ENCODE measurements around the gene CLSTN1.

The CLSTN1 gene

DNA sequence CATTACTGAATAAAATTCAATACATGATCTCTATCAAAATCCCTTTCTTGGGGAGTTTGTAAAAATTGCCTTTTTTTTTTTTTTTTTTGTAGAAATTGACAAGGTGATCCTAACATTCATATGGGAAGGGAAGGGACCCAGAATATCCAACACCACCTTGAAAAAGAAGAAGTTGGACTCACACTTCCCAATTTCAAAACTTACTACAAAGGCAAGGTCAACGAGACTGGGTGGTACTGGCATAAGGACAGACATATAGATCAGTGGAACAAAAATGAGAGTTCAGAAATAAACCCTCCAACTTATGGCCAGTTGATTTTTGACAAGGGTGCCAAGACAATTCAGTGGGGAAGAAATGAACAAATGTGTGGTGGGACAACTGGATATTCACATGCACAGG is 31.4 kb upstream of the CLSTN1 start:
- peaks cover 3 to 8% of the 10 kb centered on the region in 2 experiments for H3K36me3 ChIP-seq (ENCODE audit: control insufficient read depth in 1 of 2, insufficient read depth in 2 of 2, low read length in 2 of 2)
- H3K79me1 ChIP-seq (ENCODE audit: low read length), result no peaks in the 10 kb centered on the region
- H2AK5ac ChIP-seq (ENCODE audit: low read length), result no peak overlapping the region
- no peak overlapping the region for H3K4me2 ChIP-seq (ENCODE audit: low read length)
- no peak overlapping the region for H2AFZ ChIP-seq (ENCODE audit: insufficient read depth, low read length, poor library complexity)
- no peak overlapping the region for H2BK120ac ChIP-seq (ENCODE audit: insufficient read depth, low read length, poor library complexity)
- no peak overlapping the region for H3K23ac ChIP-seq (ENCODE audit: low read length)
- H3K18ac ChIP-seq (ENCODE audit: low read length), result no peak overlapping the region
- H3K9me3 ChIP-seq (ENCODE audit: insufficient read depth, low read depth, low read length), result peaks cover 2% of the 10 kb centered on the region
- H3K14ac ChIP-seq (ENCODE audit: low read length), result no peak overlapping the region
- no peak overlapping the region for H4K8ac ChIP-seq (ENCODE audit: low read depth, low read length)
- peaks cover 9 to 10% of the 10 kb centered on the region in 2 experiments for H3K4me1 ChIP-seq (ENCODE audit: control insufficient read depth in 1 of 2, insufficient read depth in 2 of 2, low read length in 2 of 2)
- WGBS (ENCODE audit: extremely low coverage, insufficient coverage, insufficient read length), result no CpG with 5 or more reads among the region's 1 CpG
- H2BK12ac ChIP-seq (ENCODE audit: low read length), result no peak overlapping the region
- H3K4me3 ChIP-seq (ENCODE audit: low read depth, low read length), result no peak overlapping the region
- no peak overlapping the region for H4K12ac ChIP-seq (ENCODE audit: low read depth, low read length)
- no peak overlapping the region for H3K9ac ChIP-seq (ENCODE audit: low read length)
- no peaks in the 10 kb centered on the region for H3K27me3 ChIP-seq (ENCODE audit: insufficient read depth, low read length)
- no peak overlapping the region for H2BK5ac ChIP-seq (ENCODE audit: low read depth, low read length, poor library complexity)
- no peak for DNase-seq
- no peak overlapping the region for H3K27ac ChIP-seq (ENCODE audit: low read depth, low read length)
- H3K79me2 ChIP-seq (ENCODE audit: control insufficient read depth, insufficient read depth, low read length, poor library complexity), result no peaks in the 10 kb centered on the region
- no peak overlapping the region for H3K4ac ChIP-seq (ENCODE audit: low read depth, low read length)
- H4K91ac ChIP-seq (ENCODE audit: low read depth, low read length), result no peak overlapping the region

GRCh38 chr1:9853249-9853595 is 29.5 kb upstream of the CLSTN1 start:
- H3K27me3 ChIP-seq (ENCODE audit: insufficient read depth, low read length), result no peaks in the 10 kb centered on the region
- H3K23ac ChIP-seq (ENCODE audit: low read length), result no peak overlapping the region
- no peak overlapping the region for H4K8ac ChIP-seq (ENCODE audit: low read depth, low read length)
- no peak overlapping the region for H2AFZ ChIP-seq (ENCODE audit: insufficient read depth, low read length, poor library complexity)
- H3K27ac ChIP-seq (ENCODE audit: low read depth, low read length), result no peak overlapping the region
- H3K79me1 ChIP-seq (ENCODE audit: low read length), result no peaks in the 10 kb centered on the region
- DNase-seq, result no peak
- no peak overlapping the region for H4K91ac ChIP-seq (ENCODE audit: low read depth, low read length)
- H3K4me3 ChIP-seq (ENCODE audit: low read depth, low read length), result no peak overlapping the region
- no peak overlapping the region for H2AK5ac ChIP-seq (ENCODE audit: low read length)
- no peak overlapping the region for H4K12ac ChIP-seq (ENCODE audit: low read depth, low read length)
- H3K18ac ChIP-seq (ENCODE audit: low read length), result no peak overlapping the region
- H3K4me1 ChIP-seq (ENCODE audit: control insufficient read depth in 1 of 2, insufficient read depth in 2 of 2, low read length in 2 of 2), result peaks cover 0 to 4% of the 10 kb centered on the region in 2 experiments
- H3K14ac ChIP-seq (ENCODE audit: low read length), result no peak overlapping the region
- H3K9ac ChIP-seq (ENCODE audit: low read length), result no peak overlapping the region
- peaks cover 5% of the 10 kb centered on the region for H3K9me3 ChIP-seq (ENCODE audit: insufficient read depth, low read depth, low read length)
- H3K4ac ChIP-seq (ENCODE audit: low read depth, low read length), result no peak overlapping the region
- H3K36me3 ChIP-seq (ENCODE audit: control insufficient read depth in 1 of 2, insufficient read depth in 2 of 2, low read length in 2 of 2), result peaks cover 5% of the 10 kb centered on the region in 2 experiments
- no peak overlapping the region for H3K4me2 ChIP-seq (ENCODE audit: low read length)
- H3K79me2 ChIP-seq (ENCODE audit: control insufficient read depth, insufficient read depth, low read length, poor library complexity), result no peaks in the 10 kb centered on the region
- H2BK5ac ChIP-seq (ENCODE audit: low read depth, low read length, poor library complexity), result no peak overlapping the region
- H2BK12ac ChIP-seq (ENCODE audit: low read length), result no peak overlapping the region
- WGBS (ENCODE audit: extremely low coverage, insufficient coverage, insufficient read length), result no CpG with 5 or more reads among the region's 4 CpGs
- H2BK120ac ChIP-seq (ENCODE audit: insufficient read depth, low read length, poor library complexity), result no peak overlapping the region

DNA sequence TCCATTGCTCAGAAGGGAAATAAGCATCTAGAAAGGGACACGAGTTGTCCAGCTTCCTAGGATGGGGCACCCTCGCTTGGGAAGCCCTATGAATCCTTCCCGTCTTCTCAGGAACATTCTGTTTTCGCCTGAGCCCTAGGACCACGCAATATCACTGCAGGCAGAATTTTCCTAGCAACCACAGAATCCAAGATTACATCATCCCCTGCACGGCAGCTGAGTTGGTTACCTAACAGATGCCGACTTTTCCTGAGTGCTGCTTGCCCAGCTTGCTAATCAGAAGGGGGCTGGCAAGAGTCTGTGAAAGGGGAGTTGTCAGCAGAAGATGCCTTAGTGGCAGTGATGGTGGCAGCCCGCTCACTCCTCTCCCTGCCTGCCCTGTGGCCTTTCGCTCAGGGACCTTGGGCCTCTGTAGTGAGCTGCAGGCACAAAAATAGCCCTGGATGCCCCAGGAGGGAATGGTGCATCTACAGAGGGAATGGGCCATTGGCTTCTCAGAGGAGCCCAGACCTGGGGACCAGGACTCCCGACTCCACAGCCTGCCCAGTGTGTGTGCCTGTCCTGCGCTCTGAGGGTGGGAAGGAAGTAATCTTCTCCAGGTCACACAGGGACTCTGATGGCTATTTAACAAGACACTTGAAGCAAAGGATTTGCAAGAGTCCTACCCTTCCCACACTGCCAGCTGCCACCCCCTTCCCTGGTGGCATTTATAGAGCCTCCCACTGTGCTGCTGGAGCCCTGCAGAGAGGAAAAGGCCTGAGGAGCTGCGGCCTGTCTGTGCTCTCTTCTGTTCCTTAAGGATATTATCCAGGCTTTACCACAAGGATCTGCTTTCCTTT is 28.9 kb upstream of the CLSTN1 start:
- no peak overlapping the region for H2AFZ ChIP-seq (ENCODE audit: insufficient read depth, low read length, poor library complexity)

DNA sequence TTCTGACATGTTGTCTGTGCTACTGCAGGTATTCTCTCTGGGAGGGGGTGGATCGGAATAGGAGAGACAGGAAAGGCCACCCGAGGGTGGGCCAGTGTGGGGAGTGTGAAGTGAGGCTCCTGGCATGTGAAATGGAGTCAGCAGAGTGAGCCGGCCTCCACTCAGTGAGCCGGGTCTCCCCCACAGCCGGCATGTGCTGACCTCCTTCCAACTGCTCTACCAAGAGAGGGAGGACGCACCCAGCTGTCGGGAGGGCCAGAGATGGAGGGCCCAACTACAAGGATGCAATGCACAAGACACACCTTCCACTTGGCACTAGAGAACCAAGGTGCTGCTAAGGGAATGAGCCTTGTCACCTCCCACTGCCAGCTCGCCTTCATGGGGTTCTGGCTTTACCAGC is 28.2 kb upstream of the CLSTN1 start:
- Histone ChIP-seq H3K9me3 (ENCODE audit: insufficient read depth, low read depth, low read length) (peaks cover 5% of the 10 kb centered on the region), H2BK12ac (ENCODE audit: low read length) (no peak overlapping the region), H4K12ac (ENCODE audit: low read depth, low read length) (no peak overlapping the region), H3K36me3 (ENCODE audit: control insufficient read depth in 1 of 2, insufficient read depth in 2 of 2, low read length in 2 of 2) (peaks cover 2 to 5% of the 10 kb centered on the region in 2 experiments), H3K23ac (ENCODE audit: low read length) (no peak overlapping the region), H3K4ac (ENCODE audit: low read depth, low read length) (no peak overlapping the region), H3K4me2 (ENCODE audit: low read length) (no peak overlapping the region), H3K4me3 (ENCODE audit: low read depth, low read length) (no peak overlapping the region), H3K27ac (ENCODE audit: low read depth, low read length) (no peak overlapping the region), H4K91ac (ENCODE audit: low read depth, low read length) (no peak overlapping the region), H3K14ac (ENCODE audit: low read length) (no peak overlapping the region), H2BK120ac (ENCODE audit: insufficient read depth, low read length, poor library complexity) (no peak overlapping the region), H2AK5ac (ENCODE audit: low read length) (no peak overlapping the region), H4K8ac (ENCODE audit: low read depth, low read length) (no peak overlapping the region), H2AFZ (ENCODE audit: insufficient read depth, low read length, poor library complexity) (no peak overlapping the region), H3K18ac (ENCODE audit: low read length) (no peak overlapping the region), H3K27me3 (ENCODE audit: insufficient read depth, low read length) (no peaks in the 10 kb centered on the region), H3K9ac (ENCODE audit: low read length) (no peak overlapping the region), H3K4me1 (ENCODE audit: control insufficient read depth in 1 of 2, insufficient read depth in 2 of 2, low read length in 2 of 2) (peaks cover 0 to 4% of the 10 kb centered on the region in 2 experiments), H3K79me2 (ENCODE audit: control insufficient read depth, insufficient read depth, low read length, poor library complexity) (no peaks in the 10 kb centered on the region), H3K79me1 (ENCODE audit: low read length) (no peaks in the 10 kb centered on the region), H2BK5ac (ENCODE audit: low read depth, low read length, poor library complexity) (no peak overlapping the region)
- DNase-seq, result no peak
- WGBS (ENCODE audit: extremely low coverage, insufficient coverage, insufficient read length), result no CpG with 5 or more reads among the region's 8 CpGs

More for the DNA sequence above, 28.9 kb upstream of the CLSTN1 start:
- no peak overlapping the region for H3K23ac ChIP-seq (ENCODE audit: low read length)
- no peak overlapping the region for H3K4me3 ChIP-seq (ENCODE audit: low read depth, low read length)
- DNase-seq, result peak; percentile 47 to 66
- no peak overlapping the region for H3K18ac ChIP-seq (ENCODE audit: low read length)
- H2BK12ac ChIP-seq (ENCODE audit: low read length), result no peak overlapping the region
- no peak overlapping the region for H3K4ac ChIP-seq (ENCODE audit: low read depth, low read length)
- H2BK120ac ChIP-seq (ENCODE audit: insufficient read depth, low read length, poor library complexity), result no peak overlapping the region
- H3K9ac ChIP-seq (ENCODE audit: low read length), result no peak overlapping the region
- H3K27me3 ChIP-seq (ENCODE audit: insufficient read depth, low read length), result no peaks in the 10 kb centered on the region
- H3K79me2 ChIP-seq (ENCODE audit: control insufficient read depth, insufficient read depth, low read length, poor library complexity), result no peaks in the 10 kb centered on the region
- H3K36me3 ChIP-seq (ENCODE audit: control insufficient read depth in 1 of 2, insufficient read depth in 2 of 2, low read length in 2 of 2), result peaks cover 2 to 5% of the 10 kb centered on the region in 2 experiments
- H3K9me3 ChIP-seq (ENCODE audit: insufficient read depth, low read depth, low read length), result peaks cover 5% of the 10 kb centered on the region
- WGBS (ENCODE audit: extremely low coverage, insufficient coverage, insufficient read length), result no CpG with 5 or more reads among the region's 12 CpGs
- peaks cover 0 to 4% of the 10 kb centered on the region in 2 experiments for H3K4me1 ChIP-seq (ENCODE audit: control insufficient read depth in 1 of 2, insufficient read depth in 2 of 2, low read length in 2 of 2)
- no peak overlapping the region for H3K27ac ChIP-seq (ENCODE audit: low read depth, low read length)
- no peaks in the 10 kb centered on the region for H3K79me1 ChIP-seq (ENCODE audit: low read length)
- no peak overlapping the region for H2BK5ac ChIP-seq (ENCODE audit: low read depth, low read length, poor library complexity)
- H3K4me2 ChIP-seq (ENCODE audit: low read length), result no peak overlapping the region
- no peak overlapping the region for H3K14ac ChIP-seq (ENCODE audit: low read length)
- H2AK5ac ChIP-seq (ENCODE audit: low read length), result no peak overlapping the region
- no peak overlapping the region for H4K12ac ChIP-seq (ENCODE audit: low read depth, low read length)
- H4K91ac ChIP-seq (ENCODE audit: low read depth, low read length), result no peak overlapping the region
- no peak overlapping the region for H4K8ac ChIP-seq (ENCODE audit: low read depth, low read length)

Data from trophoblast cell (in vitro differentiated cells and primary cell).